GM12892 (cell line): ENCODE data around the gene PTPRN2.

Experiments
- POLR2AphosphoS5 ChIP-seq: IDR thresholded peaks from 2 replicates; pipeline ENCODE4 v1.6.1; 2011; ENCODE audit warnings: low read depth, low read length, control low read depth
- TAF1 ChIP-seq: IDR thresholded peaks from 2 replicates; pipeline ENCODE4 v1.6.1; 2011; ENCODE audit warnings: low read depth, mild to moderate bottlenecking, control low read depth, low read length, borderline replicate concordance

DNA sequence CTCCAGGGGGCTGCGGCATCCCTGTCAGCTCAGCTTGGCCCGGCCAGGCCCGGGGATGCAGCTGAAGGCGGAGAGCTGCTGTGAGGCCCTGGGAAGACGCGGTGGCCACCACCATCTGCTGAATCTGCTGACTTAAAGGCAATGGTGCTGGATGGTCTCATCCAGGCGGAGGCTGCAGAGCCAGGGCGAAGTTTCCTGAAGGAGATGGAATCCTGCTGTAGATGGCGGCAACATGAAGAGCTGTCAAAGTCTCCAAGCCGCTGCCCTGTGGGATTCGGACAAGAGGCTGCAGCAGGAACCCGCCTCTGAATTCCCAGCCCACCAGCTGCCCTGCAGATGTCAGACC is 200.1 kb downstream of the PTPRN2 start:
- TF ChIP-seq TAF1 (no peak), POLR2AphosphoS5 (no peak)
